Activated naive CD4-positive, alpha-beta T cell treated with Interleukin-2 at 50 U/mL for 16 hours (primary cell): ENCODE data around the gene TFDP2.
A peak's percentile ranks its signal among the peaks of the same experiment; 100 is the strongest.
"Not testable (repeated sequence)": the region's sequence is repeated elsewhere in the genome, so short reads cannot be mapped to it uniquely, and the experiment has no call there.

Experiments used
- DNase-seq: peaks from one replicate; pipeline ENCODE4 v3.0.0-alpha.2; 2020

TFDP2 gene

DNA sequence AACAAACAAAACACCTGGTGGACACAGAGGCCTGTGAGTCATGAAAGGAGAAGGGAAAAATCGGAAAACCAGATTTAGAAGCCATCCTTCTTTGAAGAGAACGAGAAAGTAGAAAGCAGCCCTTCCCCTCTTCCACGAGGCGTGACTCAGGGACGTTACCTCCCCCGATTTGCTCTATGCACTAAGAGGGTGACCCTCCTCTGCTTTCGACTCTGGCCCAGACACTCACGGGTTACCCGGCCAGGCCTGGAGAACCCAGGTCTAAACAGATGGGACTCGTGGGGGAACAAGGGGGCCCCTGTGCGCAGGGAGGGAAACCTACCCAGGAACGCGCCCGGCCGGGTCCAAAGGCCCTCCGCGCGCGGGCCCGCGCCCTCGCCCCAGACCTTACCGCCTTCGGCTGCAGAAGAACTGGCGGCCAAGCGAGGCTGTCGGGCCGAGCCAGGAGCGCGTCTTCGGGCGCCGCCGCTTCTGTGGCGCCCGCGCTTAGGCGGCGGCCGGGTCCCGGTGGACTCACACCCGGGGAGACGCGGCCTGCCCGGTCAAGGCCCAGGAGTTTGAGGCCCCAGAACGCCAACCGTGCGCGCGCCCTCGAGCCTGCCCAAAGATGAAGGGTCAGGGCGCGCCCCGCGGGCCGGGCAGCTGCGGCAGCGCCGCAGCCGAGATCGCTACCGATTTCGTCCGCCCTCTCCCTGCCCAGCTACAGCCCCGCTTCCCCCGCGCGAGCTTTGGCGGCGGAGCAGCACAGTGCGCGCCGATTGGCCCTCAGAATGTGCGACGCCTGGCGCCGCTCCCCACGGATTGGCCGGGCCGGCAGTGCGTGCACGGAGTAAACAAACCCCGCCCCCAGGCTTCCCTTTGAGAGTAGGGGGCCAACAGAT, at the start of gene TFDP2:
Gene TFDP2 (minus strand): TSS at position 753 of the 881 bp plus-strand sequence. CDS start 47,795 bp downstream, outside the sequence.
- peak; percentile 86 for DNase-seq

- DNase-seq, result no peak
These were observed 39.5 kb upstream of the TFDP2 start for GRCh38 chr3:142188846-142189245.

- DNase-seq, result peak; percentile 12
These were observed 31.5 kb upstream of the TFDP2 start for GRCh38 chr3:142180761-142181362.

GRCh38 chr3:142175478-142175877, 26.1 kb upstream of the TFDP2 start:
- no peak for DNase-seq

- no peak for DNase-seq
These were observed 25.2 kb upstream of the TFDP2 start for GRCh38 chr3:142174559-142174958.

DNA sequence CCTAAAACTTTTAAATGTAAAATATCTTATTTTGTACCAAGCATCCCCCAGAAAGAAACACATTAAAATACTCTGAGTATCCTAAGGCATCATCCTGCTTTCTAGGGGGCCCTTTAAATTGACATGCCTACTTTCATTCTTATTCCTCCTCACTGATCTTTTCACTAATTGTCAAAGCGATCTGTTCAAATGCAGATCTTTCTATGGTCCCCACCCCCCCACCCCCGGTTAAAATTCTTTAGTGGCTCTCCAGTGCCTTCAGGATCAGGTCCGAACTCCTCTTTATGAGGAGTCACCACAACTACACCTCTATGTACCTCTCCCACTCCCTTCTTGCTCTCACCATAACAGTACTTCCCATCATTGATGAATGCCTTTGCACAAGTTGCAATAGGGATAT, 19.2 kb upstream of the TFDP2 start:
- DNase-seq, result no peak

GRCh38 chr3:142165194-142165593, 15.8 kb upstream of the TFDP2 start:
- no peak for DNase-seq

DNA sequence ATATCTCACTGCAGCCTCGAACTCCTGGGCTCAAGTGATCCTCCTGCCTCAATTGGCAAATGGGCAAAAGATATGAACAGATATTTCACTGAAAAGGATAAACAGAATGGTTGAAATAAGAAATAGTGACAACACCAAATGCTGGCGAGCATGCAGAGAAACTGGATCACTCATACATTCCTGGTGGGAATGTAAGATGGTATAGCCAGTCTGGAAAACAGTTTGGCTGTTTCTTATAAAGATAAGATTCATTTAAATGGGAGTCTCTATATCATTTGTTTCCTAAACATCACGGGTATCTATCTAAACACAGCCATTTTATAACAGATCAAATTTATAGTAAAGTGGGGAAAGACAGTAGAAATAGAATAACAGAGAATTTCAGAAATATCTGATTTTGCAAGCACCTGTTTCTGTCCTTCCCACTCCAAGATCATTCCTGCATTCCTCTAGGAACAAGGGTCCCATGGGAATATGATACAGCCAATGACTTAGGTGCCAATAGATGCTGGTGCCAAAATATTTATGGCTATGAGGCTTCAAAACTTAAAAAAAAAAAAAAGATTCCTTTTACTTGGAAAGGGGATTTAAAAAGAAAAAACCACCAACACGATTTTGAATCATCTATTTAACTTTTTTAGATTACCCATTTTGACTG, 9.9 kb upstream of the TFDP2 start:
- no peak for DNase-seq

DNA sequence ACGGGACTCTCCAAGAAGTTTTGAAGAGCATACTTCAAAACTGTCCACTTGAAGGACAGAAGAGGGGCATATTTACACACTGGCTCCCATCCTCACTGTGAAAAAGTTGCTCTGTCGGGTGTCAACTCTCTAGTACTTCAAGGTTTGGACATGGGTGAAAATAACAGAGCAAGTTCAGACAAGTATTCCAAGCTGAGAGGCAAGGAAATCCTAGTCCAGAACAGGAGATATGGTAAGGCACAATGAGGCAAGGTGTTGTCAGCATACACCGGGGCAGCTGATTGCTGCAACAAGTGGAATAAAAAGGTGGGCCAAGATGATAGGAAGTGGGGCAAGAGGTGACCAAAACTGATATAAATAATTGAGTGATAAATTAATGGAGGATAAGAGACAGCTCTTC, 4.8 kb upstream of the TFDP2 start:
- no peak for DNase-seq

- no peak for DNase-seq
These were observed 3.0 kb upstream of the TFDP2 start for GRCh38 chr3:142152384-142152783.

DNA sequence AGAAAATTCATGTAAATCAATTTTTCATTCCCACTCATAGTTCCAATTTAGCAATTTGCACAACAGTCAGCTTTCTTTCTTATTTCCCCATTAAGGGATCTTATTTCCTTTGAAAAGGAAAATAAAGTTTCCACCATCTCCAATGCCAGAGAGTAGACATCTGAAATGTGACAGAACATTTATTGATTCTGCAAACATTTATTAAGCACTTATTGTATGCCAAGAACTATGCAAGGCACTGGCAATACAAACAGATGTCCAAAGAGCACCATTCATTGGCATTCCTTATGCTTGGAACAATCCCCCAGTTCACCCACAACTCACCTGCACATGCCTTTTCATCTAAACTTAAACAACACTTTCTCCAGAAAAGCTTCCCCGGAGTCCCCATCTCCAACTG, 2.5 kb upstream of the TFDP2 start:
- no peak for DNase-seq

GRCh38 chr3:142151240-142151639, 1.9 kb upstream of the TFDP2 start:
- DNase-seq, result no peak

GRCh38 chr3:142150271-142150670, 927 bp upstream of the TFDP2 start:
- no peak for DNase-seq

DNA sequence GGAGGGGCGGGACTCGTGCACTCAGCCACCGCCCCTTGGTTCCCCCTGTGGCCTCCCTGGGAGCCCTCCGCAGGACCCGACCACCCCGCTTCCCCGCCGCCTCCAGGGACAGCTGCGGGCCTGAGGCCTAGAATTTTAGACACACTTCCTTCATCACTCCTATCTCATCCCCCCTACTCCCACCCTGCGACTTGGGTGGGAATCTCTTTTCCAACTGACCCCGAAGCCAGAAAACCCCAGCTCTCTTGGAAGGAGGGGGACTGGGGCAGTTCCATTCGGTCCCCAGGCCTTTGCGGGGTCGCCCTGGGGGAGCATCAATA, 289 bp upstream of the TFDP2 start:
- DNase-seq, result no peak

DNA sequence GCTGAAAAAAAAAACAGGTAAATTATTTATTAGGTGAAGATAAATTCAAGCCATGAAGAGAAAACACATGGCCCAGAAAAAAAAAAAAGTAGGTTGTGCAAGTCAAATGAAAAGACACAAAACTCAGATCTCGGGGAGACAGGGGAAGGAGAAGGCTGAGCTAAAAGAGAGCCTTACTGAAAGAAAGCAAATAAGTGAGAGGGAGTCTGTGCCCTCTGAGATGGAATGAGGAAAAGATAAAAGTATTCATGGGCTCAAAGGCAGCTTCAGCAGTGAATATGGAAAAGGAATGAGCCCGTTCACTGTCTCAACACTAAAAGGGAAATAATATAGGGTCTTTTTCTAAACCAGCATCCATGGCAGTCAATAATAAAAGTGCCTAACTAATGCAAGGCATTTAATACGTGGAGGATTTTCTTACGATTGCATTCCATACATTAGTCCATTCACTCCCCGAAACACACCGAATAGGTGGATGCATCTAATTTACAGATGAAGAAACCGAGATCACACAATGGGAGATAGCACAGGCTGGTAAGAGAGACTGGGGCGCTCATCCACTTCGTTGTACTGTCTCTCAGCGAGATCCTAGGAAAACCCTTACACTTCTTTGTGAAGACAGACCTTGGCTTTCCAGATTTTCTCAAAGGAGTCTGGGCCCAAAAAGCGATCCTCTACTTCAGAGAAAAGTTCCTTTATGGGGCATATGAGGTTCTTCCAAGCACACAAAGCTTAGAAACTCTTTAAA, 1.1 kb downstream of the TFDP2 start:
- DNase-seq, result no peak

DNA sequence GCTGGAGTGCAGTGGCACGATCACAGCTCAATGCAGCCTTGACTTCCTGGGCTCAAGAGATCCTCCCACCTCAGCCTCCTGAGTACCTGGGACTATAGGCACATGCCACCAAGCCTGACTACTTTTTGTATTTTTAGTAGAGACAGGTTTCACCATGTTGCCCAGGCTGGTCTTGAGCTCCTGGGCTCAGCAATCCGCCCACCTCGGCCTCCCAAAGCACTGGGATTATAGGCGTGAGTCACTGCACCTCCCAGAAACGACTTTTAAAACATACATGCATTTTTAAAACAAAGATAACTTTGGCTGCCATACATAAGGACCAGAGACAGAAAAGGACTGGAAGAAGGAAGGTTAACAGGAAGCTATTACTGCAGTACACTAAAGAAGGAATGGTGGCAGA, 4.8 kb downstream of the TFDP2 start:
- DNase-seq, result not testable (repeated sequence)

DNA sequence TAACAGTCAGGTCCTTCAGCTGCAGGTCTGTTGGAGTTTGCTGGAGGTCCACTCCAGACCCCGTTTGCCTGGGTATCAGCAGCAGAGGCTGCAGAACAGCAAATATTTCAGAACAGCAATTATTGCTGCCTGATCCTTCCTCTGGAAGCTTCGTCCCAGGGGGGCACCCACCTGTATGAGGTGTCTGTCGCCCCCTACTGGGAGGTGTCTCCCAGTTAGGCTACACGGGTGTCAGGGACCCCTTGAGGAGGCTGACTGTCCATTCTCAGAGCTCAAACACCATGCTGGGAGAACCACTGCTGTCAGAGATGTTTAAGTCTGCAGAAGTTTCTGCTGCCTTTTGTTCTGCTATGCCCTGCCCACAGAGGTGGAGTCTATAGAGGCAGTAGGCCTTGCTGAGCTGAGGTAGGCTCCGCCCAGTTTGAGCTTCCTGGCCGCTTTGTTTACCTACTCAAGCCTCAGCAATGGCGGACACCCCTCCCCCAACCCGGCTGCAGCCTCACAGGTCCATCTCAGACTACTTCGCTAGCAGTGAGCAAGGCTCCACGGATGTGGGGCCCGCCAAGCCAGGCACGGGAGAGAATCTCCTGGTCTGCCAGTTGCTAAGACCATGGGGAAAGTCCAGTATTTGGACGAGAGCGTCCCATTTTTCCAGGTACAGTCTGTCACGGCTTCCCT, 8.6 kb downstream of the TFDP2 start:
- DNase-seq, result not testable (repeated sequence)

DNA sequence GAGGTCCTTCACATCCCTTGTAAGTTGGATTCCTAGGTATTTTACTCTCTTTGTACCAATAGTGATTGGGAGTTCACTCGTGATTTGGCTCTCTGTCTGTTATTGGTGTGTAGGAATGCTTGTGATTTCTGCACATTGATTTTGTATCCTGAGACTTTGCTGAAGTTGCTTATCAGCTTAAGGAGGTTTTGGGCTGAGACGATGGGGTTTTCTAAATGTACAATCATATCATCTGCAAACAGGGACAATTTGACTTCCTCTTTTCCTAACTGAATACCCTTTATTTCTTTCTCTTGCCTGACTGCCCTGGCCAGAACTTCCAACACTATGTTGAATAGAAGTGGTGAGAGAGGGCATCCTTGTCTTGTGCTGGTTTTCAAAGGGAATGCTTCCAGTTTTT, 12.3 kb downstream of the TFDP2 start:
- not testable (repeated sequence) for DNase-seq

DNA sequence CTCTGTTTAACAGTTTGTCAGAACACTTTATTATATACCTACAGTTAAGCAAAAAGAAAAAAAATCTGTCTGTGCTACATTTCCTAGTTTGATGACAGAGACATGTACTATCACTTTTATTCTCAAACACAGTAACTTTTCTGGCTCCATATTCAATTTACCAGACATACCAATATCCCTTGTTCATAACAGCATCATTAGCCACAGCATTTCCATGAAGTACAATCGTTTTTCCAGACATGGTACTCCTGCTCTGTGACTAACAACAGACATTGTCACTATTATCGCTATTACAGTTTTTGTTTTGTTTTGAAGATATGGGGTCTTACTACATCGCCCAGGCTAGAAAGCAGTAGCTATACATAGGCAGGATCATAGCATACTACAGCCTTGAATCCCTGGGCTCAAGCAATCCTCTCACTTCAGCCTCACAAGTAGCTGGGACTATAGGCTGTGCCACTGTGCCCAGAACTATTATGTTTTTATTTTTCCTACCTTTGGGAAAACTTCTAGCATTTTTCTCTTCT, 14.5 kb downstream of the TFDP2 start:
- no peak for DNase-seq

GRCh38 chr3:142129516-142130171, 19.7 kb downstream of the TFDP2 start:
- no peak for DNase-seq

- no peak for DNase-seq
These were observed 21.2 kb downstream of the TFDP2 start for GRCh38 chr3:142127941-142128658.
